GM23338 (cell line): ENCODE measurements around the gene ABCC1. TPM values are rescaled to one million over a fixed set of nuclear protein-coding genes. Genes with fewer than 3 reads are reported as not detected.

Experiments
- ATAC-seq: fragments of 200-7000 bp; cut with Tn5 transposase; 3 replicates; pipeline ENCODE4 v1.9.1; 2020
- DNase-seq: peaks from one replicate; pipeline ENCODE4 v3.0.0-alpha.2; 2015; ENCODE audit warnings: low spot score
- H2AFZ ChIP-seq: fragments of 200-600 bp; sonication (generic); 2 replicates; pipeline ENCODE4 v1.8.0; 2016; ENCODE audit warnings: antibody characterized with exemption, mild to moderate bottlenecking, moderate library complexity
- H3F3A ChIP-seq: fragments of 200-600 bp; sonication (generic); replicated peaks from 2 replicates; pipeline ENCODE4 v1.8.0; 2017; ENCODE audit warnings: antibody characterized with exemption, mixed run types, low read depth
- H3K27ac ChIP-seq: fragments of 200-600 bp; sonication (generic); 2 replicates; pipeline ENCODE4 v1.6.1; 2016; ENCODE audit warnings: low read depth
- H3K27me3 ChIP-seq: fragments of 200-600 bp; sonication (generic); 2 replicates; pipeline ENCODE4 v1.8.0; 2016; ENCODE audit warnings: mild to moderate bottlenecking, mixed run types, moderate library complexity; ENCODE audit not compliant: insufficient read depth
- H3K36me3 ChIP-seq: fragments of 200-600 bp; sonication (generic); 2 replicates; pipeline ENCODE4 v1.8.0; 2016; ENCODE audit warnings: mild to moderate bottlenecking; ENCODE audit not compliant: insufficient read depth
- H3K4me1 ChIP-seq: fragments of 200-600 bp; sonication (generic); 2 replicates; pipeline ENCODE4 v1.8.0; 2016; ENCODE audit warnings: mild to moderate bottlenecking, moderate library complexity; ENCODE audit not compliant: insufficient read depth
- H3K4me2 ChIP-seq: fragments of 200-600 bp; sonication (generic); 2 replicates; pipeline ENCODE4 v1.7.1; 2017; ENCODE audit warnings: mixed run types
- H3K4me3 ChIP-seq: fragments of 200-600 bp; sonication (generic); 2 replicates; pipeline ENCODE4 v1.6.1; 2016; ENCODE audit warnings: mixed run types
- H3K79me2 ChIP-seq: fragments of 200-600 bp; sonication (generic); replicated peaks from 2 replicates; pipeline ENCODE4 v1.8.0; 2017; ENCODE audit warnings: mild to moderate bottlenecking; ENCODE audit not compliant: insufficient read depth
- H3K9me2 ChIP-seq: fragments of 200-600 bp; sonication (generic); 2 replicates; pipeline ENCODE4 v1.8.0; 2017; ENCODE audit not compliant: insufficient read depth
- H4K20me1 ChIP-seq: fragments of 200-600 bp; sonication (generic); replicated peaks from 2 replicates; pipeline ENCODE4 v1.8.0; 2017; ENCODE audit warnings: mild to moderate bottlenecking; ENCODE audit not compliant: insufficient read depth
- H3K27ac Mint-ChIP-seq: 2 replicates; pipeline ENCODE4 v1.8.0; 2020; ENCODE audit warnings: inconsistent platforms, mild to moderate bottlenecking, moderate library complexity, mixed read lengths
- H3K27me3 Mint-ChIP-seq: 3 replicates; pipeline ENCODE4 v1.8.0; 2022; ENCODE audit warnings: low read depth, mild to moderate bottlenecking, moderate library complexity, mixed read lengths, inconsistent platforms; ENCODE audit not compliant: insufficient read depth, poor library complexity
- H3K36me3 Mint-ChIP-seq: 3 replicates; pipeline ENCODE4 v1.8.0; 2021; ENCODE audit warnings: low read depth, mild to moderate bottlenecking, inconsistent platforms, moderate library complexity, mixed read lengths
- H3K4me1 Mint-ChIP-seq: 3 replicates; pipeline ENCODE4 v1.8.0; 2020; ENCODE audit warnings: mild to moderate bottlenecking, inconsistent platforms, mixed read lengths
- H3K4me3 Mint-ChIP-seq: 3 replicates; pipeline ENCODE4 v1.8.0; 2021; ENCODE audit warnings: moderate library complexity, mild to moderate bottlenecking, inconsistent platforms, mixed read lengths
- H3K9me3 Mint-ChIP-seq: 3 replicates; pipeline ENCODE4 v1.8.0; 2020; ENCODE audit warnings: moderate library complexity, mild to moderate bottlenecking, inconsistent platforms, mixed read lengths
- CREB1 ChIP-seq: fragments of 250-450 bp; sonication (Bioruptor Pico); IDR thresholded peaks from 2 replicates; pipeline ENCODE4 v1.5.0; 2020; ENCODE audit warnings: low read depth, mild to moderate bottlenecking, moderate library complexity
- EZH2 ChIP-seq: fragments of 200-600 bp; sonication (generic); IDR thresholded peaks from one replicate; pipeline ENCODE4 v1.8.0; 2017; ENCODE audit warnings: antibody characterized with exemption, mild to moderate bottlenecking, low read depth; ENCODE audit not compliant: unreplicated experiment
- EZH2phosphoT487 ChIP-seq: fragments of 200-600 bp; sonication (generic); IDR thresholded peaks from one replicate; pipeline ENCODE4 v1.8.1; 2018; ENCODE audit warnings: antibody characterized with exemption; ENCODE audit not compliant: unreplicated experiment
- POLR2AphosphoS5 ChIP-seq: IDR thresholded peaks from 2 replicates; pipeline ENCODE4 v1.6.1; 2016; ENCODE audit warnings: antibody characterized with exemption, low read depth
- STAT1 ChIP-seq: IDR thresholded peaks from one replicate; pipeline ENCODE4 v1.6.1; 2016; ENCODE audit warnings: antibody characterized with exemption; ENCODE audit not compliant: unreplicated experiment
- ZNF114 ChIP-seq: fragments of 250-450 bp; sonication (Bioruptor Pico); IDR thresholded peaks from 2 replicates; pipeline ENCODE4 v1.5.0; 2020; ENCODE audit warnings: mild to moderate bottlenecking, moderate library complexity
- ZNF331 ChIP-seq: fragments of 250-450 bp; sonication (Bioruptor Pico); IDR thresholded peaks from 2 replicates; pipeline ENCODE4 v1.5.0; 2020; ENCODE audit warnings: low read depth, mild to moderate bottlenecking, moderate library complexity
- polyA plus RNA-seq: library from polyadenylated mRNA; unstranded; fragments of >200 nt; fragmentation: Nextera tagmentation; extraction: Ambion mirVana; gene quantifications from 2 replicates; pipeline ENCODE4 v1.2.1, GENCODE V29; 2016
- total RNA-seq: library from RNA; depleted of rRNA; stranded (reverse); fragments of >200 nt; shearing (Covaris generic); gene quantifications from 2 replicates; pipeline ENCODE4 v1.2.3, GENCODE V29; 2014
- TF ChIP-seq, protein P1 (sequence below): fragments of 250-450 bp; sonication (Bioruptor Pico); IDR thresholded peaks from 2 replicates; pipeline ENCODE4 v1.5.0; 2020; ENCODE audit warnings: mild to moderate bottlenecking, moderate library complexity
- TF ChIP-seq, protein P2 (sequence below), 2 experiments: fragments of 200-600 bp in 1 of 2; sonication (generic) in 1 of 2; conservative IDR thresholded peaks; 2 replicates each; pipeline versions ENCODE4 v1.5.1 to v1.6.1; 2016 to 2017; ENCODE audit warnings: antibody characterized with exemption in 2 of 2, low read depth in 2 of 2, mild to moderate bottlenecking in 2 of 2, moderate library complexity in 1 of 2
- TF ChIP-seq, protein P3 (sequence below): IDR thresholded peaks from one replicate; pipeline ENCODE4 v1.6.1; 2018; ENCODE audit warnings: antibody characterized with exemption; ENCODE audit not compliant: unreplicated experiment

Gene ABCC1
- total and polyA plus RNA-seq, 2 experiments from 2014 or later: 11.0 to 46.6 TPM

GRCh38 chr16:15913046-15913698 is 36.2 kb upstream of the ABCC1 start (continued):
- no peak for TF ChIP-seq EZH2phosphoT487
- no peak for TF ChIP-seq STAT1
- TF ChIP-seq, protein P1, sequence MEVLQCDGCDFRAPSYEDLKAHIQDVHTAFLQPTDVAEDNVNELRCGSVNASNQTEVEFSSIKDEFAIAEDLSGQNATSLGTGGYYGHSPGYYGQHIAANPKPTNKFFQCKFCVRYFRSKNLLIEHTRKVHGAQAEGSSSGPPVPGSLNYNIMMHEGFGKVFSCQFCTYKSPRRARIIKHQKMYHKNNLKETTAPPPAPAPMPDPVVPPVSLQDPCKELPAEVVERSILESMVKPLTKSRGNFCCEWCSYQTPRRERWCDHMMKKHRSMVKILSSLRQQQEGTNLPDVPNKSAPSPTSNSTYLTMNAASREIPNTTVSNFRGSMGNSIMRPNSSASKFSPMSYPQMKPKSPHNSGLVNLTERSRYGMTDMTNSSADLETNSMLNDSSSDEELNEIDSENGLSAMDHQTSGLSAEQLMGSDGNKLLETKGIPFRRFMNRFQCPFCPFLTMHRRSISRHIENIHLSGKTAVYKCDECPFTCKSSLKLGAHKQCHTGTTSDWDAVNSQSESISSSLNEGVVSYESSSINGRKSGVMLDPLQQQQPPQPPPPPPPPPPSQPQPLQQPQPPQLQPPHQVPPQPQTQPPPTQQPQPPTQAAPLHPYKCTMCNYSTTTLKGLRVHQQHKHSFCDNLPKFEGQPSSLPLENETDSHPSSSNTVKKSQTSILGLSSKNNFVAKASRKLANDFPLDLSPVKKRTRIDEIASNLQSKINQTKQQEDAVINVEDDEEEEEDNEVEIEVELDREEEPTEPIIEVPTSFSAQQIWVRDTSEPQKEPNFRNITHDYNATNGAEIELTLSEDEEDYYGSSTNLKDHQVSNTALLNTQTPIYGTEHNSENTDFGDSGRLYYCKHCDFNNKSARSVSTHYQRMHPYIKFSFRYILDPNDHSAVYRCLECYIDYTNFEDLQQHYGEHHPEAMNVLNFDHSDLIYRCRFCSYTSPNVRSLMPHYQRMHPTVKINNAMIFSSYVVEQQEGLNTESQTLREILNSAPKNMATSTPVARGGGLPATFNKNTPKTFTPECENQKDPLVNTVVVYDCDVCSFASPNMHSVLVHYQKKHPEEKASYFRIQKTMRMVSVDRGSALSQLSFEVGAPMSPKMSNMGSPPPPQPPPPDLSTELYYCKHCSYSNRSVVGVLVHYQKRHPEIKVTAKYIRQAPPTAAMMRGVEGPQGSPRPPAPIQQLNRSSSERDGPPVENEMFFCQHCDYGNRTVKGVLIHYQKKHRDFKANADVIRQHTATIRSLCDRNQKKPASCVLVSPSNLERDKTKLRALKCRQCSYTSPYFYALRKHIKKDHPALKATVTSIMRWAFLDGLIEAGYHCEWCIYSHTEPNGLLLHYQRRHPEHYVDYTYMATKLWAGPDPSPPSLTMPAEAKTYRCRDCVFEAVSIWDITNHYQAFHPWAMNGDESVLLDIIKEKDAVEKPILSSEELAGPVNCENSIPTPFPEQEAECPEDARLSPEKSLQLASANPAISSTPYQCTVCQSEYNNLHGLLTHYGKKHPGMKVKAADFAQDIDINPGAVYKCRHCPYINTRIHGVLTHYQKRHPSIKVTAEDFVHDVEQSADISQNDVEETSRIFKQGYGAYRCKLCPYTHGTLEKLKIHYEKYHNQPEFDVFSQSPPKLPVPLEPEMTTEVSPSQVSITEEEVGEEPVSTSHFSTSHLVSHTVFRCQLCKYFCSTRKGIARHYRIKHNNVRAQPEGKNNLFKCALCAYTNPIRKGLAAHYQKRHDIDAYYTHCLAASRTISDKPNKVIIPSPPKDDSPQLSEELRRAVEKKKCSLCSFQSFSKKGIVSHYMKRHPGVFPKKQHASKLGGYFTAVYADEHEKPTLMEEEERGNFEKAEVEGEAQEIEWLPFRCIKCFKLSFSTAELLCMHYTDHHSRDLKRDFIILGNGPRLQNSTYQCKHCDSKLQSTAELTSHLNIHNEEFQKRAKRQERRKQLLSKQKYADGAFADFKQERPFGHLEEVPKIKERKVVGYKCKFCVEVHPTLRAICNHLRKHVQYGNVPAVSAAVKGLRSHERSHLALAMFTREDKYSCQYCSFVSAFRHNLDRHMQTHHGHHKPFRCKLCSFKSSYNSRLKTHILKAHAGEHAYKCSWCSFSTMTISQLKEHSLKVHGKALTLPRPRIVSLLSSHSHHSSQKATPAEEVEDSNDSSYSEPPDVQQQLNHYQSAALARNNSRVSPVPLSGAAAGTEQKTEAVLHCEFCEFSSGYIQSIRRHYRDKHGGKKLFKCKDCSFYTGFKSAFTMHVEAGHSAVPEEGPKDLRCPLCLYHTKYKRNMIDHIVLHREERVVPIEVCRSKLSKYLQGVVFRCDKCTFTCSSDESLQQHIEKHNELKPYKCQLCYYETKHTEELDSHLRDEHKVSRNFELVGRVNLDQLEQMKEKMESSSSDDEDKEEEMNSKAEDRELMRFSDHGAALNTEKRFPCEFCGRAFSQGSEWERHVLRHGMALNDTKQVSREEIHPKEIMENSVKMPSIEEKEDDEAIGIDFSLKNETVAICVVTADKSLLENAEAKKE: no peak
- TF ChIP-seq ZNF114 (CRISPR knock-in tag): no peak
- TF ChIP-seq ZNF331: no peak

DNA sequence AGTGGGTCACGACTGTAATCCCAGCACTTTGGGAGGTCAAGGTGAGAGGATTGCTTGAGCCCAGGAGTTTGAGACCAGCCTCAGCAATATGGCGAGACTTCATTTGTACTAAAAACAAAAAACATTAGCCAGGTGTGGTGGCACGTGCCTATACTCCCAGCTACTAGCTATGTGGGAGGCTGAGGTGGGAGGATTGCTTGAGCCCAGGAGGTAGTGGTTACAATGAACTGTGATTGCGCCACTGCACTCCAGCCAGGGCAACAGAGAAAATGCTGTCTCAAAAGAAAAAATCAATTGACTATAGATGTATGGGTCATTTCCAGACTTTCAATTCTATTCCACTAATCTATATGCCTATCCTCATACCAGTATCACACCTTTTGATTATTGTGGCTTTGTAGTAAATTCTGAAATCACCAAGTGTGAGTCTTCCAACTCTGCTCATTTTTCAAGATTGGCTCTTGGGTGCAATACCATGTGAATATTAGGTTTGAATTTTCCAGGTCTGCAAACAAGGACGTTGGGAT is 33.8 kb upstream of the ABCC1 start:
- H3K36me3 Mint-ChIP-seq: no peaks in the 10 kb centered on the region
- H3K4me1 Mint-ChIP-seq: no peaks in the 10 kb centered on the region
- Histone ChIP-seq H3K4me3 (no peak overlapping the region), H3K4me2 (no peak overlapping the region), H3K4me1 (no peaks in the 10 kb centered on the region), H3K9me2 (no peaks in the 10 kb centered on the region), H4K20me1 (no peaks in the 10 kb centered on the region), H3K27me3 (no peaks in the 10 kb centered on the region), H3K36me3 (no peaks in the 10 kb centered on the region), H2AFZ (no peak overlapping the region), H3K27ac (no peak overlapping the region), H3F3A (no peaks in the 10 kb centered on the region), H3K79me2 (no peaks in the 10 kb centered on the region)
- H3K27me3 Mint-ChIP-seq: peaks cover 5% of the 10 kb centered on the region
- H3K27ac Mint-ChIP-seq: no peak overlapping the region
- peaks cover 3% of the 10 kb centered on the region; the same call in 2 of the 3 replicates for H3K9me3 Mint-ChIP-seq
- DNase-seq (no peak), ATAC-seq (no peak)
- no peak overlapping the region for H3K4me3 Mint-ChIP-seq
- TF ChIP-seq EZH2 (no peak), STAT1 (no peak), CREB1 (CRISPR knock-in tag) (no peak), EZH2phosphoT487 (no peak), POLR2AphosphoS5 (no peak), ZNF331 (no peak), ZNF114 (CRISPR knock-in tag) (no peak)
- TF ChIP-seq, protein P2, sequence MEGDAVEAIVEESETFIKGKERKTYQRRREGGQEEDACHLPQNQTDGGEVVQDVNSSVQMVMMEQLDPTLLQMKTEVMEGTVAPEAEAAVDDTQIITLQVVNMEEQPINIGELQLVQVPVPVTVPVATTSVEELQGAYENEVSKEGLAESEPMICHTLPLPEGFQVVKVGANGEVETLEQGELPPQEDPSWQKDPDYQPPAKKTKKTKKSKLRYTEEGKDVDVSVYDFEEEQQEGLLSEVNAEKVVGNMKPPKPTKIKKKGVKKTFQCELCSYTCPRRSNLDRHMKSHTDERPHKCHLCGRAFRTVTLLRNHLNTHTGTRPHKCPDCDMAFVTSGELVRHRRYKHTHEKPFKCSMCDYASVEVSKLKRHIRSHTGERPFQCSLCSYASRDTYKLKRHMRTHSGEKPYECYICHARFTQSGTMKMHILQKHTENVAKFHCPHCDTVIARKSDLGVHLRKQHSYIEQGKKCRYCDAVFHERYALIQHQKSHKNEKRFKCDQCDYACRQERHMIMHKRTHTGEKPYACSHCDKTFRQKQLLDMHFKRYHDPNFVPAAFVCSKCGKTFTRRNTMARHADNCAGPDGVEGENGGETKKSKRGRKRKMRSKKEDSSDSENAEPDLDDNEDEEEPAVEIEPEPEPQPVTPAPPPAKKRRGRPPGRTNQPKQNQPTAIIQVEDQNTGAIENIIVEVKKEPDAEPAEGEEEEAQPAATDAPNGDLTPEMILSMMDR (conservative IDR thresholded peaks at IDR 0.05; ENCODE audit: low read depth in 2 of 2): no peak
- TF ChIP-seq, protein P3, sequence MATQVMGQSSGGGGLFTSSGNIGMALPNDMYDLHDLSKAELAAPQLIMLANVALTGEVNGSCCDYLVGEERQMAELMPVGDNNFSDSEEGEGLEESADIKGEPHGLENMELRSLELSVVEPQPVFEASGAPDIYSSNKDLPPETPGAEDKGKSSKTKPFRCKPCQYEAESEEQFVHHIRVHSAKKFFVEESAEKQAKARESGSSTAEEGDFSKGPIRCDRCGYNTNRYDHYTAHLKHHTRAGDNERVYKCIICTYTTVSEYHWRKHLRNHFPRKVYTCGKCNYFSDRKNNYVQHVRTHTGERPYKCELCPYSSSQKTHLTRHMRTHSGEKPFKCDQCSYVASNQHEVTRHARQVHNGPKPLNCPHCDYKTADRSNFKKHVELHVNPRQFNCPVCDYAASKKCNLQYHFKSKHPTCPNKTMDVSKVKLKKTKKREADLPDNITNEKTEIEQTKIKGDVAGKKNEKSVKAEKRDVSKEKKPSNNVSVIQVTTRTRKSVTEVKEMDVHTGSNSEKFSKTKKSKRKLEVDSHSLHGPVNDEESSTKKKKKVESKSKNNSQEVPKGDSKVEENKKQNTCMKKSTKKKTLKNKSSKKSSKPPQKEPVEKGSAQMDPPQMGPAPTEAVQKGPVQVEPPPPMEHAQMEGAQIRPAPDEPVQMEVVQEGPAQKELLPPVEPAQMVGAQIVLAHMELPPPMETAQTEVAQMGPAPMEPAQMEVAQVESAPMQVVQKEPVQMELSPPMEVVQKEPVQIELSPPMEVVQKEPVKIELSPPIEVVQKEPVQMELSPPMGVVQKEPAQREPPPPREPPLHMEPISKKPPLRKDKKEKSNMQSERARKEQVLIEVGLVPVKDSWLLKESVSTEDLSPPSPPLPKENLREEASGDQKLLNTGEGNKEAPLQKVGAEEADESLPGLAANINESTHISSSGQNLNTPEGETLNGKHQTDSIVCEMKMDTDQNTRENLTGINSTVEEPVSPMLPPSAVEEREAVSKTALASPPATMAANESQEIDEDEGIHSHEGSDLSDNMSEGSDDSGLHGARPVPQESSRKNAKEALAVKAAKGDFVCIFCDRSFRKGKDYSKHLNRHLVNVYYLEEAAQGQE: no peak
